ENCODE measurements around the gene AHNAK. TPM values are rescaled to one million over a fixed set of nuclear protein-coding genes. Genes with fewer than 3 reads are reported as not detected.

The AHNAK gene
- polyA plus RNA-seq, 1 donor, result 240 TPM

- no peak for DNase-seq (ENCODE audit: low read depth)
Measured at GRCh38 chr11:62497132-62497801, 49.3 kb downstream of the AHNAK start.

- DNase-seq (ENCODE audit: low read depth), result no peak
Measured at GRCh38 chr11:62496676-62497075, 49.9 kb downstream of the AHNAK start.

GRCh38 chr11:62494246-62494645 lies 52.4 kb downstream of the AHNAK start:
- no peak for DNase-seq (ENCODE audit: low read depth)

- no peak for DNase-seq (ENCODE audit: low read depth)
Measured at GRCh38 chr11:62493801-62494200, 52.8 kb downstream of the AHNAK start.

- no peak for DNase-seq (ENCODE audit: low read depth)
Measured at GRCh38 chr11:62492586-62492985, 54.0 kb downstream of the AHNAK start.

GRCh38 chr11:62491571-62492329 lies 54.9 kb downstream of the AHNAK start:
- no peak for DNase-seq (ENCODE audit: low read depth)

- DNase-seq (ENCODE audit: low read depth), result no peak
Measured at GRCh38 chr11:62489204-62489603, 57.4 kb downstream of the AHNAK start.

- DNase-seq (ENCODE audit: low read depth), result no peak
Measured at GRCh38 chr11:62487738-62488551, 58.7 kb downstream of the AHNAK start.

GRCh38 chr11:62487136-62487535 lies 59.5 kb downstream of the AHNAK start:
- DNase-seq (ENCODE audit: low read depth), result no peak

GRCh38 chr11:62484352-62484751 lies 62.3 kb downstream of the AHNAK start:
- no peak for DNase-seq (ENCODE audit: low read depth)

GRCh38 chr11:62482753-62483152 lies 63.9 kb downstream of the AHNAK start:
- DNase-seq (ENCODE audit: low read depth), result no peak

GRCh38 chr11:62479631-62480201 lies 66.9 kb downstream of the AHNAK start:
- no peak for DNase-seq (ENCODE audit: low read depth)

- no peak for DNase-seq (ENCODE audit: low read depth)
Measured at GRCh38 chr11:62477927-62478326, 68.7 kb downstream of the AHNAK start.

GRCh38 chr11:62472063-62472884 lies 74.3 kb downstream of the AHNAK start:
- no peak for DNase-seq (ENCODE audit: low read depth)

- DNase-seq (ENCODE audit: low read depth), result no peak
Measured at GRCh38 chr11:62471603-62472002, 75.0 kb downstream of the AHNAK start.

GRCh38 chr11:62468577-62468976 lies 78.0 kb downstream of the AHNAK start:
- DNase-seq (ENCODE audit: low read depth), result no peak

GRCh38 chr11:62466444-62466843 lies 80.2 kb downstream of the AHNAK start:
- no peak for DNase-seq (ENCODE audit: low read depth)

- DNase-seq (ENCODE audit: low read depth), result no peak
Measured at GRCh38 chr11:62464655-62465054, 82.0 kb downstream of the AHNAK start.

- no peak for DNase-seq (ENCODE audit: low read depth)
Measured at GRCh38 chr11:62463121-62463542, 83.5 kb downstream of the AHNAK start.

- no peak for DNase-seq (ENCODE audit: low read depth)
Measured at GRCh38 chr11:62462508-62462892, 84.1 kb downstream of the AHNAK start.
